K562 (cell line): Measurements from ENCODE around the gene CCDC169. TPM values are rescaled to one million over a fixed set of nuclear protein-coding genes. Genes with fewer than 3 reads are reported as not detected.

Experiments used
- ARID1B ChIP-seq: fragments of 450-650 bp; IDR thresholded peaks from 2 replicates; pipeline ENCODE4 v1.6.1; 2016; ENCODE audit warnings: antibody characterized with exemption, mild to moderate bottlenecking, inconsistent platforms
- CC2D1A ChIP-seq: fragments of 450-650 bp; IDR thresholded peaks from 2 replicates; pipeline ENCODE4 v1.6.1; 2017; ENCODE audit warnings: mild to moderate bottlenecking
- CTBP1 ChIP-seq: fragments of 450-650 bp; IDR thresholded peaks from 2 replicates; pipeline ENCODE4 v1.6.1; 2016; ENCODE audit warnings: borderline replicate concordance
- JUND ChIP-seq, 2 experiments: IDR thresholded peaks; 2 replicates in 1 of 2; 3 replicates in 1 of 2; pipeline ENCODE4 v1.6.1; 2011; ENCODE audit warnings: borderline replicate concordance in 2 of 2, low read depth in 2 of 2, low read length in 2 of 2, improper control_type of control experiment in 1 of 2, missing biosample characterization in 1 of 2, missing genetic modification characterization in 1 of 2, missing genetic modification reagents in 1 of 2
- KHSRP ChIP-seq: fragments of 450-650 bp; IDR thresholded peaks from 2 replicates; pipeline ENCODE4 v1.6.1; 2017
- MAZ ChIP-seq, 2 experiments: fragments of 450-650 bp in 1 of 2; sonication (generic) in 1 of 2; formaldehyde crosslinking; IDR thresholded peaks in 1 of 2; conservative IDR thresholded peaks in 1 of 2; 2 replicates each; pipeline versions ENCODE4 v1.4.0 to v1.5.0; 2020; ENCODE audit warnings: mild to moderate bottlenecking in 1 of 2, missing genetic modification reagents in 1 of 2
- MYNN ChIP-seq, 2 experiments: sonication (generic); formaldehyde crosslinking in 1 of 2; IDR thresholded peaks; 2 replicates each; pipeline versions ENCODE4 v1.5.0 to v1.6.1; 2016 to 2020; ENCODE audit warnings: antibody characterized with exemption in 1 of 2, missing genetic modification reagents in 1 of 2
- PHF20 ChIP-seq: fragments of 450-650 bp; IDR thresholded peaks from 2 replicates; pipeline ENCODE4 v1.6.1; 2018; ENCODE audit not compliant: partially characterized antibody
- STAT5A ChIP-seq: IDR thresholded peaks from 2 replicates; pipeline ENCODE4 v1.6.1; 2012; ENCODE audit warnings: low read length, inconsistent platforms, borderline replicate concordance
- TCF3 ChIP-seq: sonication (generic); formaldehyde crosslinking; IDR thresholded peaks from 2 replicates; pipeline ENCODE4 v1.4.0; 2020; ENCODE audit warnings: mild to moderate bottlenecking, missing genetic modification reagents
- YY1 ChIP-seq, 3 experiments: IDR thresholded peaks; 2 replicates each; pipeline ENCODE4 v1.6.1; 2011; ENCODE audit warnings: low read length in 2 of 3, mild to moderate bottlenecking in 2 of 3, moderate library complexity in 2 of 3, borderline replicate concordance in 1 of 3, control low read depth in 1 of 3, low read depth in 1 of 3; ENCODE audit not compliant: insufficient read depth in 3 of 3, insufficient replicate concordance in 2 of 3, control insufficient read depth in 1 of 3, insufficient read length in 1 of 3; ENCODE audit errors: extremely low read depth in 1 of 3
- ZBTB17 ChIP-seq: fragments of 450-650 bp; formaldehyde crosslinking; IDR thresholded peaks from 2 replicates; pipeline ENCODE4 v1.4.0; 2020; ENCODE audit warnings: mild to moderate bottlenecking
- ZNF584 ChIP-seq: fragments of 200-800 bp; sonication (Bioruptor generic); IDR thresholded peaks from 2 replicates; pipeline ENCODE4 v1.6.1; 2016; ENCODE audit warnings: low read depth, mild to moderate bottlenecking, missing genetic modification characterization, missing compliant biosample characterization
- ZNF75A ChIP-seq: fragments of 450-650 bp; formaldehyde crosslinking; IDR thresholded peaks from 2 replicates; pipeline ENCODE4 v1.4.0; 2020; ENCODE audit warnings: mild to moderate bottlenecking
- polyA plus RNA-seq, 8 experiments: library from polyadenylated mRNA; depleted of rRNA in 4 of 8; stranded (reverse) in 5 of 8; unstranded in 3 of 8; fragments of >200 nt; fragmentation: Nextera tagmentation in 2 of 8; fragmentation: Illumina TruSeq in 1 of 8; extraction: Ambion mirVana in 2 of 8; extraction: Trizol in 1 of 8; gene quantifications; 2 replicates each; pipeline versions ENCODE4 v1.2.1 to v1.2.3, GENCODE V29; 2011 to 2014; ENCODE audit warnings: inconsistent platforms in 1 of 8, missing spikeins in 1 of 8
- total RNA-seq, 7 experiments: library from RNA; depleted of rRNA in 6 of 7; stranded (reverse); fragments of >200 nt in 6 of 7; fragmentation: Illumina TruSeq in 2 of 7; extraction: Trizol in 2 of 7; gene quantifications; 2 replicates each; pipeline versions ENCODE4 v1.2.1 to v1.2.3, GENCODE V29; 2011 to 2021; ENCODE audit warnings: low replicate concordance in 1 of 7
- TF ChIP-seq, protein P1 (sequence below): fragments of 250-450 bp; sonication (Bioruptor Pico); IDR thresholded peaks from 2 replicates; pipeline ENCODE4 v1.4.0; 2020
- TF ChIP-seq, protein P2 (sequence below): fragments of 250-450 bp; sonication (Bioruptor Pico); IDR thresholded peaks from 2 replicates; pipeline ENCODE4 v1.5.0; 2021; ENCODE audit warnings: mild to moderate bottlenecking, moderate library complexity
- TF ChIP-seq, protein P3 (sequence below), 2 experiments: fragments of 450-650 bp in 1 of 2; sonication (generic) in 1 of 2; formaldehyde crosslinking in 1 of 2; IDR thresholded peaks in 1 of 2; conservative IDR thresholded peaks in 1 of 2; 2 replicates each; pipeline versions ENCODE4 v1.6.1 to v1.8.1; 2016 to 2023; ENCODE audit warnings: mild to moderate bottlenecking in 2 of 2, moderate library complexity in 2 of 2, inconsistent platforms in 1 of 2, missing genetic modification reagents in 1 of 2
- TF ChIP-seq, protein P4 (sequence below), 2 experiments: fragments of 250-450 bp in 1 of 2; fragments of 450-650 bp in 1 of 2; sonication (Bioruptor Pico) in 1 of 2; IDR thresholded peaks; 2 replicates each; pipeline versions ENCODE4 v1.6.1 to v1.8.0; 2016 to 2021; ENCODE audit warnings: mild to moderate bottlenecking in 2 of 2, moderate library complexity in 2 of 2, missing compliant biosample characterization in 1 of 2, missing genetic modification characterization in 1 of 2

CCDC169 gene
- total and polyA plus RNA-seq, 9 of the 15 experiments (the other 6 are each of a cell fraction or from before 2014, with no cell fraction given) = 6.8 to 22.0 (median 12.4) TPM

DNA sequence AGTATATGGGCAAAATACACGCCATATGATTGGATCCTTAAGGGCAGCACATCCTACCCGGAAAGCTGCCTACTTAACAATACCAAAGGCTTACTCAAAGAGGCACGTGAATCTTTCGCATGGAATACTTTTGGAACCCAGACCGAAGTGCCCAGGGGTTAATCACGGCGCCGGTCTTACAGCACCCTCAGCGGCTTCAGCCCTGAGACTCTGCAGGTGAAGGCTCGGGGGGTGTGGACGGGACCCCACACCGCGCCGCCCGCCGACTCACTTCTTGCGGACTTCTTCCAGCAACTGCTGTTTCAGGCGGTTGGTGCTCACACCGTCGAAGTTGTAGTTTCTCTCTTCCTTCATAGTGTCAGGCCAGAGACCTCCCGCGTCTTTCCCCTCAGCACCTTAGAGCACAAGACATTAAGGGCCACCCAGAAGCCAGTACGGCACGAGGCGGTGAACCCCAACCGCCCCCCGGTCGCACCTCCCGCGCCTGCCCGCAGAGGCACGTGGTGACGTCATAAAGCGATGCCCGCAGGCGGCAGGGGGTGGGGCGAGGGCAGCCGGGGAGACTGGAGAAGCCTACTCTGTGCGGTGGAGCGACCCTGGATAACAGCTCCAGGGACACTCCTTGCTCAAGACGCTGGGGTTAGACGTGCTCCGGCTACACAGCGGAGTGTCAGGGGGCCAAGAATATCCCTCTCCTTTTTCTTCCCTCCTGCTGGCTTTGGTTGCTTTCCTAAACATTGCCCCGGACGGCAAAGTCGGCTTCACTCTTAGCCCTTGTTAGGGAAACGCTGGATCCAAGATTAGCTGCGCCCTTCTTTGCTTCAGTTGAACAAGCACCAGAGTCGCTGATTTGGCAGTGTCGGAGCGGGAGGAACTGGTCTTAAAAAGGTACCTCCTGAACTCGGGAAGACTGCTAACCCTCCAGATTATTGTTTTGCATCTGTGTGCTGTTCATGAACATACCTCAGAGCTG is at the start of gene CCDC169 (continued):
- TF ChIP-seq CTBP1 = peak; percentile 43; the same call in 1 of the 2 replicates
- TF ChIP-seq, protein P1, sequence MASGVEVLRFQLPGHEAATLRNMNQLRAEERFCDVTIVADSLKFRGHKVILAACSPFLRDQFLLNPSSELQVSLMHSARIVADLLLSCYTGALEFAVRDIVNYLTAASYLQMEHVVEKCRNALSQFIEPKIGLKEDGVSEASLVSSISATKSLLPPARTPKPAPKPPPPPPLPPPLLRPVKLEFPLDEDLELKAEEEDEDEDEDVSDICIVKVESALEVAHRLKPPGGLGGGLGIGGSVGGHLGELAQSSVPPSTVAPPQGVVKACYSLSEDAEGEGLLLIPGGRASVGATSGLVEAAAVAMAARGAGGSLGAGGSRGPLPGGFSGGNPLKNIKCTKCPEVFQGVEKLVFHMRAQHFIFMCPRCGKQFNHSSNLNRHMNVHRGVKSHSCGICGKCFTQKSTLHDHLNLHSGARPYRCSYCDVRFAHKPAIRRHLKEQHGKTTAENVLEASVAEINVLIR (CRISPR knock-in tag) = peak; percentile 81
- 0 out of 2 replicates have a peak, but pooled peaks have one; percentile 24 for TF ChIP-seq ARID1B
- no peak for TF ChIP-seq STAT5A
- 0 out of 2 replicates have a peak, but pooled peaks have one; percentile 35 for TF ChIP-seq MYNN (IDR thresholded peaks at IDR 0.05)
- no peak for TF ChIP-seq MYNN (CRISPR knock-in tag; IDR thresholded peaks at IDR 0.05)
- TF ChIP-seq, protein P2, sequence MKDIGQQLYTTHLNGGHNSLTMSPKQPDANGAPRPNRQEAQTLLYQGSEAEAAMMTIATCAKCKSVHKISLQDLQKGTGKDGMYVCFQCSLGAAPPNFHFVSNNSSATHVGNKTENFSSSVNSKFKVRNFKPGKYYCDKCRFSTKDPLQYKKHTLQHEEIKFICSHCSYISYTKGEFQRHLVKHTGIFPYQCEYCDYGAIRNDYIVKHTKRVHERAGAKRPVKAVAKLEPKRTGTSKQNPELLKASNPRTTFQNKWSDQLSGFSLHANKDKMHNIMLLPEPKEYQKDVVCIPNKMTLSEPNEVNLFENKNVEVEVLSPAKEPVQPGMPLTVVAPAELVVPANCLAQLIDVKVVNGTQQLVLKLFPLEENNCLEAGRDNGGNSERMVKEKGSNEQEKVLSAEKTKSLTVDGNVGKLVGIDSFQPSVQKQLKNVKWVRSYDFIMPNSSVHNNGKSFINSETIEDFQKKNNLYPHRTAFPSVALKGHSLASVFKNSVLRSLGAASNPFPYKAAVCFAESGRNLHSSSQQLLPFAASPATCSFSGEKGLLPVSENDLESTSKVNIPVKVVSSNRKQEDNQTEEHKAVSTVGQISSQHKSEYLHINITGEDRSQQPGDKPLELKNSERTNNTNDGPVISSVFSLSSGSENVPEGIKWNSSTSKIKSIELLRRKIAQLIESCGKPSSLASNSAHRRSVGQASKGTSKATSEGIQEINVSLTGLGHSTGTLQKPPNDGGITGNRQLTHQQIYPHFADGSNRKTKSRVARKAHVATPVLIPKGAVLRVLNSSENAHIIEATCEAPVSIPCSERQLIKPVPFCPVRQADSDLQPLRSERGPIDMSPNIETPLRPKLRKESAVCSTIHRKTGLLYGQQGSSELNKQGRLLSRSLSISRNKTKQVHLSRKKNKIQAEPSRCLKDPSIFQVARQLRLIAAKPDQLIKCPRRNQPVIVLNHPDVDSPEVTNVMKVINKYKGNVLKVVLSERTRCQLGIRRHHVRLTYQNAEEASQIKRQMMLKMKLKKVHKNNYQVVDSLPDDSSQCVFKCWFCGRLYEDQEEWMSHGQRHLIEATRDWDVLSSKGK (CRISPR knock-in tag) = no peak
- TF ChIP-seq, protein P3, sequence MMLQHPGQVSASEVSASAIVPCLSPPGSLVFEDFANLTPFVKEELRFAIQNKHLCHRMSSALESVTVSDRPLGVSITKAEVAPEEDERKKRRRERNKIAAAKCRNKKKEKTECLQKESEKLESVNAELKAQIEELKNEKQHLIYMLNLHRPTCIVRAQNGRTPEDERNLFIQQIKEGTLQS (IDR thresholded peaks at IDR 0.05) = peak; percentile 97
- TF ChIP-seq, protein P3 (CRISPR knock-in tag; conservative IDR thresholded peaks at IDR 0.05) = no peak
- no peak; the same call in 1 of the 2 replicates for TF ChIP-seq TCF3 (CRISPR knock-in tag)
- peak; percentile 74 to 84 for TF ChIP-seq MAZ (CRISPR knock-in tag; conservative IDR thresholded peaks at IDR 0.05 in 1 of 2, IDR thresholded peaks at IDR 0.05 in 1 of 2)
- TF ChIP-seq PHF20 = peak; percentile 69
- no peak for TF ChIP-seq ZNF584 (CRISPR knock-in tag)
- TF ChIP-seq, protein P4, sequence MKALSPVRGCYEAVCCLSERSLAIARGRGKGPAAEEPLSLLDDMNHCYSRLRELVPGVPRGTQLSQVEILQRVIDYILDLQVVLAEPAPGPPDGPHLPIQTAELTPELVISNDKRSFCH (CRISPR knock-in tag; IDR thresholded peaks at IDR 0.05) = no peak
- TF ChIP-seq, protein P4 (tag; IDR thresholded peaks at IDR 0.05) = no peak
- peak; percentile 66; the same call in 1 of the 2 replicates for TF ChIP-seq KHSRP
- TF ChIP-seq ZBTB17 (CRISPR knock-in tag) = no peak
- peak; percentile 83 for TF ChIP-seq JUND (IDR thresholded peaks at IDR 0.05; ENCODE audit: borderline replicate concordance, low read depth, low read length)
- TF ChIP-seq JUND (tag; IDR thresholded peaks at IDR 0.05; ENCODE audit: borderline replicate concordance, low read depth, low read length) = peak; percentile 63; the same call in 1 of the 3 replicates
- peak in 2 of 3 experiments; percentile 9 to 41 for TF ChIP-seq YY1 (IDR thresholded peaks at IDR 0.05; ENCODE audit: borderline replicate concordance in 1 of 3, control insufficient read depth in 1 of 3, extremely low read depth in 1 of 3, insufficient read depth in 3 of 3, insufficient read length in 1 of 3, insufficient replicate concordance in 2 of 3, low read depth in 1 of 3, low read length in 2 of 3)
- TF ChIP-seq CC2D1A = no peak
- TF ChIP-seq ZNF75A (CRISPR knock-in tag) = no peak
